Activated T-helper 1 cell treated with anti-CD3 and anti-CD28 coated beads, Interleukin-2, amount 50 U/mL, for 16 hours (primary cell): ENCODE results near the gene SAMD4A.

Experiments used
- DNase-seq, 2 donors: peaks; one replicate each; pipeline ENCODE4 v3.0.0-alpha.2; 2020; ENCODE audit warnings: low read depth in 1 of 2, low spot score in 1 of 2

SAMD4A gene

GRCh38 chr14:54775486-54776140, 208.7 kb downstream of the SAMD4A start:
- DNase-seq, result no peak

GRCh38 chr14:54776361-54777001, 209.6 kb downstream of the SAMD4A start:
- peak in 1 of 2 donors; percentile 26 for DNase-seq

GRCh38 chr14:54777395-54777794, 210.5 kb downstream of the SAMD4A start:
- DNase-seq, result no peak

DNA sequence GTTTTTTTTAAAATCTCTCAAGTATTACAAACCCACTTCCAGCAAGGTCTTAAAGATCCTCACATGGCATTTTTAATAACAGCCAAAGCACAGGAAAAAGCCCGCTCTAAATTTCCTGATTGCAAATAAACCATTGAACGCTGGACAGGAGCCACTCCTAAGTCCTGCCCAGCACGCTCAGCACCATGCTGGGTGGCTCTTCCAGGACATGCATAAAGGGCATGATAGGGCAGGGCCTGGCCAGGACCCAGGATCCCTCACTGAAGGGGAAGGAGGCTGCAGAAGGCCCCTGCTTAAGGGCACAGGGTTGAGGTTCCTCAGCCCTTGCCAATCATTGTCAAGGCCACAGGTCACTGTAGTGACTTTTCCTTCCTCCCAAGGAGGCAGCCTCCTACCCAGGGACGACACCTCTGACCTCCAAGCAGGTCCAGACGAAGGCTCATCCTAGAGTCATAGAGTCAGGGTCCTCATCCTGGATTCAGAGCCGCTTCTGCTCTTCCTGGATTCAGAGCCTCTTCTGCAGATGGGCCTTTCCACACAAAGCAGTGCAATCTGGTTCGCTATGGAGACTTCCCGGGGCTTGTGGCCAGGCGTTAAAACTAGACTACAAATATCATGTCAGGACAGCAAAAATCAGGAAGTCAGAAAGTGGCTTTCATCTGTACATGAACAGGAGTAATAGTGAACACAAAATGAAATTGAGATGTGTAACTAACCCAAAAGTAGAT, 211.9 kb downstream of the SAMD4A start:
- no peak for DNase-seq

- DNase-seq, result no peak
Observed at GRCh38 chr14:54781080-54781479, 214.2 kb downstream of the SAMD4A start.

DNA sequence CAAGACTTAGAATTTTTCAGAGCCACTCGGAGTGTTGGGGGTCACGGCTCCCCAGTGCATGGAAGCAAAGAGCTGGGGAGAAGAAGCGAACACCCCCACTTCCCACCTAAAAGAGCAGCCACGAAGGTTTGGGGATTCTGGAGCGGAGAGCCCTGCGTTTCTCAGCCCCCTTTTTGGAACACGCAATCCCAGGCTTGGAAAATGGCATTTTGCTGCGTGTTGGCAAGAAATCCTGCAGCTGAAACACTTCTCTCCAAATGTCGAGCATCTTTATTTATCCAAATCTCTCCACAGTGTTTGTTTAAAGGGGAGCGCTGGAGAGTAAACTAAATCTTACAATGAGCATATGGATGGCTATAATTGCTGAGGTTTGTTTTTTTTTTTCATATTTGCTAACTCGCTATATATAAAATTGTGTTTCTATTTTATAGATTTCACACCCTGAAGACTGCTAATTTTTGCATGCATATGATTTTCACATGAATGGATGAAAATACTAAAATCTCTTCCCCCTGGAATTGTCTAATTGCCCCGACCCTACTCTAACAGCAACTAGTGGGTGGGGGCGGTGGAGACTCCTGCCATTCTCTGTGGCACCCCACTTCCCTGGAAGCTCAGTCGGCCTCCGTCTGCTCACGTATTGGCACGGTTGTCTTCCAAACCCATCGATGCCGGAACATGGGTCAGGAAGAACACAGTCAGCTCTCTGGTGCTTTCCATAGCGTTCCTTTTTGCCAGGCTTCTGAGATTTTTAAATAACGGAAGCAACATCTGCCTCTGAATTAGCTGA, 215.2 kb downstream of the SAMD4A start:
- DNase-seq, result no peak

GRCh38 chr14:54782751-54783659, 216.1 kb downstream of the SAMD4A start:
- DNase-seq, result no peak

DNA sequence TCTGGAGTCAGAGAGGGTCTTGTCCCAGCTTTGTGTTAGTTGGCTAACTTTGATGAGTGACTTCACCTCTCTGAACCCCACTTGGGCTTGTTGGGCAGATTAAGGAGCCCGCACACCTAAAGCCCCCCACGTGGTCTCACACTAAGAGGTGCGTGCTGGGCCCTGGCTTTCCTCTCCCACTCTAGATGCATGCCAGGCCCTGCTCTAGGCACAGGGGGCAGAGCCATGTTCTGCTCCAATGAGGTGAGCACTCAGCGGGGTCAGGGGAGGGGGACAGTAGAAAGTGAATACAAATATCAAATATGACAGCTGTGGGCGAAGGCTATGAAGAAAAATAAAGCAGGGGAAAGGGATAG, 216.7 kb downstream of the SAMD4A start:
- no peak for DNase-seq

GRCh38 chr14:54784060-54784459, 217.1 kb downstream of the SAMD4A start:
- no peak for DNase-seq

GRCh38 chr14:54784657-54785056, 217.7 kb downstream of the SAMD4A start:
- no peak for DNase-seq

DNA sequence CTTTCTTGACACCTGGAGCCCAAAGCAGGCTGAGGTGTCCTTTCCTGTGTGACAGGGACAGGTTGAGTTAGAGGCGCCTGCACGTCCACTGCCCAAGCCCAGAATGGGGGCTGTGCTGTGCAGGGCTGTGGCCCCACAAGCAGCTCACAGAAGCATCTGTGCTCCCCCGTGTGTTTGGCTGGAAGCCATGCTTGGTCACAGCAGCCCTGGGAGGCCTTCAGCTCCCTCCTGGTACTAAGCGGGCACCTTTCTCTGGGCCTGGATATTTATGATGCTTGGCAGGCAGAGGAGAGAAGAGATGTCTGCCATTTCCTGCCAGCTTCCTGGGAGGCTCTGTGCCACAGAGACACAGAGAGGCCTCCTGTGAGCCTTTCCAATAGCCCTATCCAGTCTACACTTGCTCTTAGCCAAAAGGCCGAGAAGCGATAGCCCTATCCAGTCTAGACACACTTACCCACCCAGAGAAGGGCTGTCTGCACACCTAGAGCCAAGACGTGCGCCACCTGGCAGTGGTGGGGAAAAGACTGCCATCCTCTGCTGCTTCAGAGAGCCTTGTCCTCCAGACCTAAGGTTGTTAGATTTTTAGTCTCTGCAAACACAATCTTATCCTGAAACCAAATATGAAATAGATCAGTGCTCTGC, 218.3 kb downstream of the SAMD4A start:
- DNase-seq, result no peak

DNA sequence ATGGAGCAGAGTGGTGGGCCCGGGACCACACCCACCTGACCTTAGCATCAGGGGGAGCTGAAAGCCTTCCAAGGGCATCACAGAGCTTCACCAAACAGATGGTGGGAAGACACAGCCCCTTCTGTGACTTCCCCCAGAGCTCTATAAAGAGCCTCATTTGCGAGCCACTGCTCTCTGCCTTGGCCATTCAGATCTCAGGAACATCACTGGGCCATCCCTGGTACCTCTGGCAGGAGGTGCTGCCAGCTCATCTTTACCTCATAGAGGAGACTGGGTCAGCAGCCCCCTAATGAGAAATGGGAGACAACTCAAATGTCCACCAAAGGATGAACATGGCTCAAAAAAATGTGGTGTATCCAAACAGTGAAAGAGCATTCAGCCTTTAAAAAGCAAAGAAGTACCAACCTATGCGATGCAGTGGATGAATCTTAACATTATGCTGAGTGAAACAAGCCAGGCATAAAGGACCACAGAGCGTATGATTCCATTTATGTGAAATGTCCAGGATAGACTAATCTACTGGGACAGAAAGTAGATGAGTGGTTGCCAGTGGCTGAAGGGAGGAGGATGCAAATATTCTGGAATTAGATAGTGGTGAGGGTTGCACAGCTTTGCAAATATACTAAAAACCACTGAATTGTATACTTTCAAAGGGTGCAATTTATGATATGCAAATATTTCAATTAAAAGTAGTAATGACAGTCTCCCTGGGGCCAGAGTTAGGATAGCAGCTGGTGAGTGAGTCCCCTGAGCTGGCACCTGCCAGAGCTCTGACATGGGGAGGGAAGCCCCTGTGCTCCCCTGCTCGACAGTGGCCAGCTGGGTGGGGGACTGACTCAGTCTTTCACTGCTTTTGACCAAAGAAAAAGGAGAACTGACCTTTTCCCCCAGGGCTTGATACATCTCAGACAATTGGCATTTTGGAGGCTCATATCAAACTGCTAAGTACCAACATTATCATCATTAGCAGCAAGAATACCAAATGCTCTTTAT, 219.1 kb downstream of the SAMD4A start:
- no peak for DNase-seq

DNA sequence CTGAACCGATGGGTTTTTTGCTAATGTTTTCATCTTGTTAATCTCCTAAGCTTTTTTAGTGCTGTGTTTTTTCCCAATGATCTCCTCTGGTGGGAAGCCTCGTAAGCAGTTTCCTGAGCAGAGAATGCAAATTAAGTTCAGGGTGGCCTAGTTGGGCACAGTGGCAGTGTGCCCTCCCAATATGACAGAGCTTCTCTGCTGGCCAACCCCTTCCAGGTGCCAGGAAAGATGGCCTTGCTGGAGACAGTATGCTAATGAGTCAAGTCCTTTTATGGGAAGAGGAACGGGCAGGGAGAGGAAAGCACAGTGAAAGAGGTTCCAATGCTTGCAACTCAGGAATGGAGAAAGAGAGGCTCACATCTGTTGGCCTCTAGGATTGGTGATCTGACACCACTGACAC, 219.9 kb downstream of the SAMD4A start:
- no peak for DNase-seq

- DNase-seq, result no peak
Observed at GRCh38 chr14:54787261-54787660, 220.3 kb downstream of the SAMD4A start.

DNA sequence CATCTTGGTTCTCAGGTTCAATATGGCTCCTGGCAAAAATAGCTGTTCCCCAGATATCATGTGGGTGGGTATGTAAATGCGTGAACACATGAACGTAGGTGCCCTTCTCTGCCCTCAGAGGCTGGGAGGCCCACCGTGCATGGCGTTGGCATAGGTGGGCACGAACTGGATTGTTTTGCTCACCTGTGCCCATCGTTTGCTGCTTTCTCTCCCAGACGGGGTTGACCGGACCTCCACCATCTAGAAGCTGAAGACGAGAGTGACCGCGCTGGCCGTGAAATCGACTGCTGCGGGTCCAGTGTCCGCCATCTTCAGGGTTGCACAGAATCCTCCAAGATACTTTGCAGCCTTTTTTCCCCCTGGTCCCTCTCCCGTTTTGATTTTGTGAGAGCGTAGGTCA, 221.8 kb downstream of the SAMD4A start:
- DNase-seq, result no peak

DNA sequence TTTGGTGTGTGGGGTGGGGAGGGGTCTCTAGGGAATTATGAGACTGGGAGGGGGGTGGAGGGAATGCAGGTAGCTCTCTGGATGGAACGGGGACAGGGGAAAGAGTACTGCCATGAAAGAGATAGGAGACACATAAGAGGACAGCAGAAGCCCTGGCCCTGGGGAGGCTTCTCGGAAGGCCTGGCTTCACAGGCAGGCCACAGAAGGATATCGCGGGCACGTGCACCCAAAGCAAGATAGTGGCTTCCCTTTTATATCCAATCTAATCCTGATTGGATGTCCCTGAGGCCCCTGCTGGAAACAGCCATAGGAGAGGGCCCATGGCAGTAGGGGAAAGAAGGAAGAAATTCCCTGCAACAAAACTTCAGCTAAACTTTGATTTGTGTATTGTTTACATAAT, 222.2 kb downstream of the SAMD4A start:
- no peak for DNase-seq

- DNase-seq, result no peak
Observed at GRCh38 chr14:54789781-54790480, 223.0 kb downstream of the SAMD4A start.

- no peak for DNase-seq
Observed at GRCh38 chr14:54791001-54791400, 224.1 kb downstream of the SAMD4A start.
